DOHH2 (cell line): Measurements from ENCODE around the gene ST3GAL3.

Experiments
- H3F3A ChIP-seq: fragments of 200-600 bp; sonication (generic), shearing (Covaris generic); 2 replicates; pipeline ENCODE4 v1.6.0; 2016; ENCODE audit warnings: antibody characterized with exemption, mild to moderate bottlenecking; ENCODE audit not compliant: control insufficient read depth, insufficient read depth
- H3K27ac ChIP-seq: fragments of 200-600 bp; sonication (generic); 2 replicates; pipeline ENCODE4 v1.5.1; 2014; ENCODE audit warnings: low read depth, mild to moderate bottlenecking, low read length, moderate library complexity
- H3K27me3 ChIP-seq: fragments of 200-600 bp; sonication (generic); 2 replicates; pipeline ENCODE4 v1.6.1; 2014; ENCODE audit warnings: mild to moderate bottlenecking, low read length, mixed read lengths; ENCODE audit not compliant: control insufficient read depth
- H3K36me3 ChIP-seq: fragments of 200-600 bp; sonication (generic); 2 replicates; pipeline ENCODE4 v1.6.1; 2014; ENCODE audit warnings: mild to moderate bottlenecking, low read length, moderate library complexity, mixed read lengths; ENCODE audit not compliant: control insufficient read depth
- H3K4me1 ChIP-seq: fragments of 200-600 bp; sonication (generic); 2 replicates; pipeline ENCODE4 v1.6.1; 2014; ENCODE audit warnings: mild to moderate bottlenecking, low read length, mixed read lengths; ENCODE audit not compliant: control insufficient read depth
- H3K4me2 ChIP-seq: fragments of 200-600 bp; sonication (generic); 2 replicates; pipeline ENCODE4 v1.6.0; 2014; ENCODE audit warnings: mild to moderate bottlenecking, low read length, moderate library complexity
- H3K4me3 ChIP-seq: fragments of 200-600 bp; sonication (generic); 2 replicates; pipeline ENCODE4 v1.5.1; 2014; ENCODE audit warnings: mild to moderate bottlenecking, low read length, mixed read lengths
- H3K79me2 ChIP-seq: fragments of 200-600 bp; sonication (generic); 2 replicates; pipeline ENCODE4 v1.6.1; 2014; ENCODE audit warnings: mild to moderate bottlenecking, low read length, mixed read lengths; ENCODE audit not compliant: control insufficient read depth
- H3K9me2 ChIP-seq: fragments of 200-600 bp; sonication (generic); replicated peaks from 2 replicates; pipeline ENCODE4 v1.6.1; 2014; ENCODE audit warnings: mild to moderate bottlenecking, low read length, mixed read lengths; ENCODE audit not compliant: control insufficient read depth
- H3K9me3 ChIP-seq: fragments of 200-600 bp; sonication (generic); 2 replicates; pipeline ENCODE4 v1.6.1; 2014; ENCODE audit warnings: antibody characterized with exemption, low read length, mixed read lengths; ENCODE audit not compliant: control insufficient read depth, insufficient read depth
- H4K20me1 ChIP-seq: fragments of 200-600 bp; sonication (generic); 2 replicates; pipeline ENCODE4 v1.6.0; 2014; ENCODE audit warnings: low read depth, mild to moderate bottlenecking, antibody characterized with exemption, low read length, moderate library complexity; ENCODE audit not compliant: control insufficient read depth, insufficient read depth
- EZH2phosphoT487 ChIP-seq: fragments of 200-600 bp; sonication (generic); IDR thresholded peaks from 2 replicates; pipeline ENCODE4 v1.6.1; 2017; ENCODE audit warnings: borderline replicate concordance, mild to moderate bottlenecking, antibody characterized with exemption, low read length, moderate library complexity, mixed read lengths
- TF ChIP-seq, protein P1 (sequence below): fragments of 200-600 bp; sonication (generic); IDR thresholded peaks from one replicate; pipeline ENCODE4 v1.5.1; 2014; ENCODE audit warnings: antibody characterized with exemption, mild to moderate bottlenecking, low read depth, low read length; ENCODE audit not compliant: poor library complexity, severe bottlenecking

ST3GAL3 gene

DNA sequence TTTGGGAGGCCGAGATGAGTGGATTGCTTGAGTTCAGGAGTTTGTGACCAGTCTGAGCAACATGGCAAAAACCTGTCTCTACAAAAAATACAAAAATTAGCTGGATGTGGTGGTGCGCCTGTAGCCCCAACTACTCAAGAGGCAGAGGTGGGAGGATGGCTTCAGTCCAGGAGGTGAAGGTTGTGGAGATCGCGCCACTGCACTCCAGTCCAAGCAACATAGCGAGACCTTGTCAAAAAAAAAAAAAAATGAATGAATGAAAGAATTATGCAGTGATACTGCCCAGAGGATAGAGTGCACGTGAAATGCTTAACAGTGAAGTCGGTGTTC is 262.0 kb downstream of the ST3GAL3 start:
- H3K4me3 ChIP-seq: peak overlapping the region; percentile 95
- no peaks in the 10 kb centered on the region for H4K20me1 ChIP-seq
- TF ChIP-seq, protein P1, sequence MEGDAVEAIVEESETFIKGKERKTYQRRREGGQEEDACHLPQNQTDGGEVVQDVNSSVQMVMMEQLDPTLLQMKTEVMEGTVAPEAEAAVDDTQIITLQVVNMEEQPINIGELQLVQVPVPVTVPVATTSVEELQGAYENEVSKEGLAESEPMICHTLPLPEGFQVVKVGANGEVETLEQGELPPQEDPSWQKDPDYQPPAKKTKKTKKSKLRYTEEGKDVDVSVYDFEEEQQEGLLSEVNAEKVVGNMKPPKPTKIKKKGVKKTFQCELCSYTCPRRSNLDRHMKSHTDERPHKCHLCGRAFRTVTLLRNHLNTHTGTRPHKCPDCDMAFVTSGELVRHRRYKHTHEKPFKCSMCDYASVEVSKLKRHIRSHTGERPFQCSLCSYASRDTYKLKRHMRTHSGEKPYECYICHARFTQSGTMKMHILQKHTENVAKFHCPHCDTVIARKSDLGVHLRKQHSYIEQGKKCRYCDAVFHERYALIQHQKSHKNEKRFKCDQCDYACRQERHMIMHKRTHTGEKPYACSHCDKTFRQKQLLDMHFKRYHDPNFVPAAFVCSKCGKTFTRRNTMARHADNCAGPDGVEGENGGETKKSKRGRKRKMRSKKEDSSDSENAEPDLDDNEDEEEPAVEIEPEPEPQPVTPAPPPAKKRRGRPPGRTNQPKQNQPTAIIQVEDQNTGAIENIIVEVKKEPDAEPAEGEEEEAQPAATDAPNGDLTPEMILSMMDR: no peak
- no peak for TF ChIP-seq EZH2phosphoT487
- H3K9me3 ChIP-seq: no peaks in the 10 kb centered on the region
- H3F3A ChIP-seq: peaks cover 12% of the 10 kb centered on the region; the same call in 1 of the 2 replicates
- H3K9me2 ChIP-seq: no peaks in the 10 kb centered on the region
- H3K36me3 ChIP-seq: peaks cover 36% of the 10 kb centered on the region
- H3K4me1 ChIP-seq: peaks cover 25% of the 10 kb centered on the region
- H3K4me2 ChIP-seq: peak overlapping the region; percentile 89
- H3K79me2 ChIP-seq: peaks cover 21% of the 10 kb centered on the region
- H3K27ac ChIP-seq: no peak overlapping the region
- H3K27me3 ChIP-seq: no peaks in the 10 kb centered on the region

DNA sequence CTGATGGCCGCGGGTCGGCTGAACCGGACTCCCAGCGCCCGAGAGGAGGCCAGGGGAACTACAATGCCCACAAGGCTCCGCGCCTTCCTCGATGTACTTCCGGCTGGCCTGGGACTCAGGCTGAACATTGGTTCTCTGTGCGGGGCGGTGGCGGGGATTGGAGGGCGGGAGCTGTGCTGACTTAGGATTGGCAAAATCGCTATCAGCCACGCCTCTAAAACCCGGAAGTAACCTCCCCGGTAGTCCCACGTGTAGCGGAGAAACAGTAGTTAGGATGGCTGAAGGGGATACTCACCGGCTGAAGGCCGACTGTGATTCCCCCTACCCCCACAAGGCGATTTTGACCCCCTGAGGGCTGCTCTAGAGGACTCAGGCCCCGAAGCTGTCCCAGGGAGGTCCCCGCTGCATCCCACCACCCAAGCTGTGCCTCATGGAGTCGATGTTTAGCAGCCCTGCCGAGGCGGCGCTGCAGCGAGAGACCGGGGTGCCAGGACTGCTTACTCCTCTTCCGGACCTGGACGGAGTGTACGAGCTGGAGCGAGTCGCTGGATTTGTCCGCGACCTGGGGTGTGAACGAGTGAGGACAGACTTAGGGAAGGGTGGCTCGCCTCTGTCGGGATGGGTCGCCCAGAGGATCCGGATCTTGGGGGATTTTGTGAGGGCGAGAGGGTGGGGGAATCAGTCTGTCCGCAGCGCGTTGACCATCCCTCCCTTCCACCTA is 262.6 kb downstream of the ST3GAL3 start, which contains the start of gene DPH2:
DPH2 (plus strand) TSS at position 265 of the 721 bp plus-strand sequence; CDS start at position 431, 166 bp downstream.
- Histone ChIP-seq H3K27ac (no peak within 1 kb of the TSS), H3K4me2 (peak within 1 kb of the TSS; percentile 89), H3K4me1 (peaks cover 25% of the 10 kb centered on the region), H3K4me3 (peak within 1 kb of the TSS; percentile 95), H3K36me3 (peaks cover 36% of the 10 kb centered on the region), H3F3A (peaks cover 12% of the 10 kb centered on the region; the same call in 1 of the 2 replicates), H3K27me3 (no peaks in the 10 kb centered on the region), H4K20me1 (no peaks in the 10 kb centered on the region), H3K9me3 (no peaks in the 10 kb centered on the region), H3K9me2 (no peaks in the 10 kb centered on the region), H3K79me2 (peaks cover 23% of the 10 kb centered on the region)
- no peak for TF ChIP-seq EZH2phosphoT487
- TF ChIP-seq, protein P1: peak; percentile 42

DNA sequence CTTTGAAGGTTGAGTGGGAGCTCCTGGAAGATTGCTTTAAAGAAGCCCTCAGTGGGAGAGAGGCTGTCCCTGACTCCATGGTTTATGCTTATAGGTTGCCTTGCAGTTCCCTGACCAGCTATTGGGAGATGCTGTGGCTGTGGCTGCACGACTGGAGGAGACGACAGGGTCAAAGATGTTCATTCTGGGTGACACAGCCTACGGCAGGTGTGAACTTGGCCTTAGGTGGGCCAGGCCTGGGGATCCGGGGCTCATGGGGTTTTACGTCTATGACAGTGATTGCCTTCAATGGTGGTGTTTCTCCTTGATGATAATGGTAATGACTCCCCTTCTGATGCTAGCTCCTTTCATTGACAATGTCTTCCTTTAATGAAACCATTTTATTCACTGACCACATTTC is 263.2 kb downstream of the ST3GAL3 start:
- no peaks in the 10 kb centered on the region for H3K9me2 ChIP-seq
- H3K4me3 ChIP-seq: peak overlapping the region; percentile 95
- H3K4me2 ChIP-seq: peak overlapping the region; percentile 89
- H3K9me3 ChIP-seq: no peaks in the 10 kb centered on the region
- no peak overlapping the region for H3K27ac ChIP-seq
- peaks cover 42% of the 10 kb centered on the region for H3K36me3 ChIP-seq
- peaks cover 12% of the 10 kb centered on the region; the same call in 1 of the 2 replicates for H3F3A ChIP-seq
- no peaks in the 10 kb centered on the region for H4K20me1 ChIP-seq
- no peak for TF ChIP-seq EZH2phosphoT487
- TF ChIP-seq, protein P1: no peak
- peaks cover 29% of the 10 kb centered on the region for H3K79me2 ChIP-seq
- no peaks in the 10 kb centered on the region for H3K27me3 ChIP-seq
- peaks cover 25% of the 10 kb centered on the region for H3K4me1 ChIP-seq
